ENCODE results near the gene BABAM1. TPM values are rescaled to one million over a fixed set of nuclear protein-coding genes. Genes with fewer than 3 reads are reported as not detected.

The BABAM1 gene
- polyA plus RNA-seq, 4 donors = 87.4 to 121 (median 108) TPM

- DNase-seq (ENCODE audit: low read depth in 4 of 4, low spot score in 3 of 4) = no peak
Observed at GRCh38 chr19:17320435-17320834, 53.2 kb downstream of the BABAM1 start.

GRCh38 chr19:17321655-17322489 lies 54.6 kb downstream of the BABAM1 start:
- DNase-seq (ENCODE audit: low read depth in 4 of 4, low spot score in 3 of 4) = no peak

GRCh38 chr19:17322854-17323253 lies 55.6 kb downstream of the BABAM1 start:
- no peak for DNase-seq (ENCODE audit: low read depth in 4 of 4, low spot score in 3 of 4)

GRCh38 chr19:17323300-17323963 lies 56.2 kb downstream of the BABAM1 start:
- DNase-seq (ENCODE audit: low read depth in 4 of 4, low spot score in 3 of 4) = no peak

- no peak for DNase-seq (ENCODE audit: low read depth in 4 of 4, low spot score in 3 of 4)
Observed at GRCh38 chr19:17323964-17324332, 56.7 kb downstream of the BABAM1 start.

GRCh38 chr19:17324357-17325114 lies 57.3 kb downstream of the BABAM1 start:
- DNase-seq (ENCODE audit: low read depth in 4 of 4, low spot score in 3 of 4) = no peak

- DNase-seq (ENCODE audit: low read depth in 4 of 4, low spot score in 3 of 4) = no peak
Observed at GRCh38 chr19:17325133-17325532, 57.9 kb downstream of the BABAM1 start.

GRCh38 chr19:17325881-17326594 lies 58.8 kb downstream of the BABAM1 start:
- no peak for DNase-seq (ENCODE audit: low read depth in 4 of 4, low spot score in 3 of 4)

GRCh38 chr19:17326595-17326966 lies 59.3 kb downstream of the BABAM1 start:
- no peak for DNase-seq (ENCODE audit: low read depth in 4 of 4, low spot score in 3 of 4)

GRCh38 chr19:17327068-17327653 lies 59.9 kb downstream of the BABAM1 start:
- no peak for DNase-seq (ENCODE audit: low read depth in 4 of 4, low spot score in 3 of 4)

GRCh38 chr19:17327654-17328516 lies 60.6 kb downstream of the BABAM1 start:
- DNase-seq (ENCODE audit: low read depth in 4 of 4, low spot score in 3 of 4) = peak in 1 of 4 donors; percentile 55

Other genes starting within 250 kb of the BABAM1 start
- 10 to 100 TPM; 34.3 to 59.8 (median 40.3) TPM for gene CPAMD8, start 240.6 kb upstream of the BABAM1 start, polyA plus RNA-seq (ENCODE audit: insufficient read length in 4 of 4)
- gene HAUS8, start 192.0 kb upstream of the BABAM1 start, polyA plus RNA-seq (ENCODE audit: insufficient read length in 4 of 4) = 10 to 100 TPM; 10.6 to 15.9 (median 13.9) TPM
- gene MYO9B, start 191.7 kb upstream of the BABAM1 start, polyA plus RNA-seq (ENCODE audit: insufficient read length in 4 of 4) = 10 to 100 TPM; 42.1 to 68.3 (median 52.2) TPM
- gene USE1, start 52.1 kb upstream of the BABAM1 start, polyA plus RNA-seq (ENCODE audit: insufficient read length in 4 of 4) = 10 to 100 TPM; 23.3 to 34.8 (median 24.4) TPM
- 10 to 100 TPM; 13.2 to 23.2 (median 18.6) TPM for gene OCEL1, start 41.2 kb upstream of the BABAM1 start, polyA plus RNA-seq (ENCODE audit: insufficient read length in 4 of 4)
- 10 to 100 TPM; 23.7 to 60.1 (median 32.9) TPM for gene NR2F6, start 21.5 kb upstream of the BABAM1 start, polyA plus RNA-seq (ENCODE audit: insufficient read length in 4 of 4)
- 1 to 10 TPM; 3.1 to 9.0 (median 5.6) TPM for gene USHBP1, start 2.7 kb upstream of the BABAM1 start, polyA plus RNA-seq (ENCODE audit: insufficient read length in 4 of 4)
- 1 to 10 TPM in 2 of 4 donors, under 1 TPM in 2; 0.76 to 1.6 (median 1.2) TPM for gene ANKLE1, start 14.5 kb downstream of the BABAM1 start, polyA plus RNA-seq (ENCODE audit: insufficient read length in 4 of 4)
- 10 to 100 TPM in 2 of 4 donors, 1 to 10 TPM in 2; 7.8 to 13.5 (median 10.3) TPM for gene ABHD8, start 36.0 kb downstream of the BABAM1 start, polyA plus RNA-seq (ENCODE audit: insufficient read length in 4 of 4)
- gene MRPL34, start 38.4 kb downstream of the BABAM1 start, polyA plus RNA-seq (ENCODE audit: insufficient read length in 4 of 4) = 10 to 100 TPM; 33.6 to 61.0 (median 48.6) TPM
- gene DDA1, start 42.1 kb downstream of the BABAM1 start, polyA plus RNA-seq (ENCODE audit: insufficient read length in 4 of 4) = 10 to 100 TPM; 30.1 to 43.6 (median 36.5) TPM
- 10 to 100 TPM in 3 of 4 donors, 1 to 10 TPM in 1; 7.5 to 19.8 (median 13.6) TPM for gene ANO8, start 67.4 kb downstream of the BABAM1 start, polyA plus RNA-seq (ENCODE audit: insufficient read length in 4 of 4)
- gene GTPBP3, start 70.1 kb downstream of the BABAM1 start, polyA plus RNA-seq (ENCODE audit: insufficient read length in 4 of 4) = 10 to 100 TPM; 12.2 to 32.5 (median 19.4) TPM
- gene PLVAP, start 109.9 kb downstream of the BABAM1 start, polyA plus RNA-seq (ENCODE audit: insufficient read length in 4 of 4) = 100 to 1,000 TPM in 3 of 4 donors, 10 to 100 TPM in 1; 75.0 to 188 (median 171) TPM
- 1 to 10 TPM in 3 of 4 donors, under 1 TPM in 1; 0.57 to 5.4 (median 1.5) TPM for gene CCDC194, start 126.8 kb downstream of the BABAM1 start, polyA plus RNA-seq (ENCODE audit: insufficient read length in 4 of 4)
- gene BST2, start 138.2 kb downstream of the BABAM1 start, polyA plus RNA-seq (ENCODE audit: insufficient read length in 4 of 4) = 100 to 1,000 TPM in 3 of 4 donors, 10 to 100 TPM in 1; 58.8 to 143 (median 105) TPM
- gene MVB12A, start 152.6 kb downstream of the BABAM1 start, polyA plus RNA-seq (ENCODE audit: insufficient read length in 4 of 4) = 10 to 100 TPM; 45.3 to 88.9 (median 51.3) TPM
- gene TMEM221, start 181.2 kb downstream of the BABAM1 start, polyA plus RNA-seq (ENCODE audit: insufficient read length in 4 of 4) = 1 to 10 TPM; 2.0 to 5.9 (median 3.2) TPM
- under 1 TPM in 2 of 4 donors, not detected in 2; 0.26 to 0.43 TPM for gene NXNL1, start 193.5 kb downstream of the BABAM1 start, polyA plus RNA-seq (ENCODE audit: insufficient read length in 4 of 4)
- gene SLC27A1, start 203.1 kb downstream of the BABAM1 start, polyA plus RNA-seq (ENCODE audit: insufficient read length in 4 of 4) = 10 to 100 TPM; 11.0 to 22.6 (median 14.5) TPM
- 10 to 100 TPM; 53.5 to 84.6 (median 58.2) TPM for gene PGLS, start 244.2 kb downstream of the BABAM1 start, polyA plus RNA-seq (ENCODE audit: insufficient read length in 4 of 4)

All from left renal pelvis (tissue), 4 donors.